ENCODE data around the gene FNTB. TPM values are rescaled to one million over a fixed set of nuclear protein-coding genes. Genes with fewer than 3 reads are reported as not detected.

The FNTB gene
- total and polyA plus RNA-seq, 9 of the 15 experiments (the other 6 are each of a cell fraction or from before 2014, with no cell fraction given), result 6.9 to 23.2 (median 12.2) TPM

GRCh38 chr14:65069874-65070413 is 83.2 kb downstream of the FNTB start:
- FAIRE-seq, result no peak
- Histone ChIP-seq H3K9me1 (ENCODE audit: control insufficient read depth, insufficient read depth, low read length) (peaks cover 8% of the 10 kb centered on the region), H3K9ac (ENCODE audit: insufficient read depth in 1 of 2, low read depth in 2 of 2, low read length in 2 of 2) (no peak overlapping the region), H3K27ac (ENCODE audit: extremely low read depth, low read depth, low read length) (no peak overlapping the region), H3K4me1 (replicated peaks in 1 of 2; ENCODE audit: control insufficient read depth in 2 of 2, insufficient read depth in 2 of 2, low read length in 2 of 2) (peaks cover 17 to 24% of the 10 kb centered on the region in 2 experiments), H2AFZ (ENCODE audit: low read depth, low read length) (no peak overlapping the region), H3K4me2 (ENCODE audit: insufficient read depth, low read length) (no peak overlapping the region), H3K36me3 (ENCODE audit: control insufficient read depth, insufficient read depth, low read length) (peaks cover 29% of the 10 kb centered on the region; the same call in 2 of the 3 replicates), H3K4me3 (no peak overlapping the region), H4K20me1 (replicated peaks; ENCODE audit: control insufficient read depth, insufficient read depth, low read length) (no peaks in the 10 kb centered on the region), H3K79me2 (ENCODE audit: control insufficient read depth, insufficient read depth, low read length) (no peaks in the 10 kb centered on the region), H3K9me3 (replicated peaks; ENCODE audit: control insufficient read depth, insufficient read depth, low read depth, low read length) (no peaks in the 10 kb centered on the region), H3K27me3 (ENCODE audit: control insufficient read depth in 2 of 2, insufficient read depth in 2 of 2, low read length in 2 of 2) (no peaks in the 10 kb centered on the region)
- no TSS peak for BruUV-seq (replicated peaks)
- POLR2A ChIA-PET, result no interaction called here
- CTCF ChIA-PET (ENCODE audit: low intra/inter-chr PET ratio), result no interaction called here
- no peak for ATAC-seq
- no peak for DNase-seq (ENCODE audit: extremely low read depth in 1 of 4, low spot score in 3 of 4)
- TF ChIP-seq E2F4 (CRISPR knock-in tag; IDR thresholded peaks at IDR 0.05; ENCODE audit: low read depth), result no peak
- intact Hi-C loops (cut with micrococcal nuclease) (no loop called here), in situ Hi-C loops (cut with MboI) (no loop called here)
- 100% methylated on average over 4 of the region's 5 CpGs for WGBS (ENCODE audit: insufficient coverage, low coverage, missing lambda C conversion rate)

- H3K9me1 ChIP-seq (ENCODE audit: control insufficient read depth, insufficient read depth, low read length), result peaks cover 8% of the 10 kb centered on the region
- DNase-seq (ENCODE audit: extremely low read depth in 1 of 4, low spot score in 3 of 4) (no peak), FAIRE-seq (no peak), ATAC-seq (no peak)
- no peak overlapping the region for H3K4me2 ChIP-seq (ENCODE audit: insufficient read depth, low read length)
- H3K27me3 ChIP-seq (ENCODE audit: control insufficient read depth in 2 of 2, insufficient read depth in 2 of 2, low read length in 2 of 2), result no peaks in the 10 kb centered on the region
- H3K27ac ChIP-seq (ENCODE audit: extremely low read depth, low read depth, low read length), result no peak overlapping the region
- WGBS (ENCODE audit: insufficient coverage, low coverage, missing lambda C conversion rate), result 80% methylated on average over 11 of the region's 12 CpGs
- H3K36me3 ChIP-seq (ENCODE audit: control insufficient read depth, insufficient read depth, low read length), result peaks cover 30% of the 10 kb centered on the region; the same call in 2 of the 3 replicates
- CTCF ChIA-PET (ENCODE audit: low intra/inter-chr PET ratio), result no interaction called here
- POLR2A ChIA-PET, result no interaction called here
- H3K79me2 ChIP-seq (ENCODE audit: control insufficient read depth, insufficient read depth, low read length), result no peaks in the 10 kb centered on the region; the same call in 1 of the 3 replicates
- intact Hi-C loops (cut with micrococcal nuclease) (no loop called here), in situ Hi-C loops (cut with MboI) (no loop called here)
- H2AFZ ChIP-seq (ENCODE audit: low read depth, low read length), result no peak overlapping the region
- no peak overlapping the region for H3K9ac ChIP-seq (ENCODE audit: insufficient read depth in 1 of 2, low read depth in 2 of 2, low read length in 2 of 2)
- no peaks in the 10 kb centered on the region for H4K20me1 ChIP-seq (replicated peaks; ENCODE audit: control insufficient read depth, insufficient read depth, low read length)
- peaks cover 17 to 27% of the 10 kb centered on the region in 2 experiments for H3K4me1 ChIP-seq (replicated peaks in 1 of 2; ENCODE audit: control insufficient read depth in 2 of 2, insufficient read depth in 2 of 2, low read length in 2 of 2)
- H3K9me3 ChIP-seq (replicated peaks; ENCODE audit: control insufficient read depth, insufficient read depth, low read depth, low read length), result no peaks in the 10 kb centered on the region
- BruUV-seq (replicated peaks), result no TSS peak
- TF ChIP-seq ZNF75A (CRISPR knock-in tag; IDR thresholded peaks at IDR 0.05) (no peak), RREB1 (CRISPR knock-in tag; IDR thresholded peaks at IDR 0.05) (no peak), ZNF253 (CRISPR knock-in tag; conservative IDR thresholded peaks at IDR 0.05) (no peak), FOS (IDR thresholded peaks at IDR 0.05; ENCODE audit: extremely low read depth, insufficient read length) (no peak), SP1 (CRISPR knock-in tag; IDR thresholded peaks at IDR 0.05) (no peak), CHD4 (IDR thresholded peaks at IDR 0.05; ENCODE audit: insufficient read depth, insufficient replicate concordance, low read depth, low read length, poor library complexity, severe bottlenecking) (no peak), POLR3A (IDR thresholded peaks at IDR 0.05; ENCODE audit: borderline replicate concordance, extremely low read depth, insufficient read depth, insufficient read length) (no peak)
- no peak overlapping the region for H3K4me3 ChIP-seq
Measured at GRCh38 chr14:65070471-65070976, 83.8 kb downstream of the FNTB start.

Measured in K562 (cell line).